ENCODE measurements around the gene NCDN.
A peak's percentile ranks its signal among the peaks of the same experiment; 100 is the strongest.

Gene NCDN

DNA sequence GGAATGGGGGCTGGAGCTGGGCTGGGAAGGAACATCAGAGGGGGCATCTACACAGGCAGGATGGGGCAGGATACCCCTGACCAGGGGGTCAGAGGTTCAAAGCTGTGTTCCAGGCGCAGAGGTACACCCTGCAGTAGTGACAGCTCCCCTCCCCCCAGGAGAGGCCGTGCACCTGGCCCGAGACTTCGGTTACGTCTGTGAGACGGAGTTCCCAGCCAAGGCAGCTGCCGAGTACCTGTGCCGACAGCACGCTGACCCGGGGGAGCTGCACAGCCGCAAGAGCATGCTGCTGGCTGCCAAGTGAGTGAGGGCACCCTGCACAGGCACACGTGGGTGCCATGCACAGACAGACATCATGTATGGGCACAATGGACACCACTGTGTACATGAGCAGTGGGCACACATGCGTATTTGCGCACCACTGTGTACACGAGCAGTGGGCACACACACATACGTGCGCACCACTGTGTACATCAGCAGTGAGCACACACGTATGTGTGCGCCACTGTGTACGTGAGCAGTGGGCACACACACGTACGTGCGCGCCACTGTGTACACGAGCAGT, 33.0 kb downstream of the NCDN start:
- no peak for DNase-seq (ENCODE audit: low spot score)

DNA sequence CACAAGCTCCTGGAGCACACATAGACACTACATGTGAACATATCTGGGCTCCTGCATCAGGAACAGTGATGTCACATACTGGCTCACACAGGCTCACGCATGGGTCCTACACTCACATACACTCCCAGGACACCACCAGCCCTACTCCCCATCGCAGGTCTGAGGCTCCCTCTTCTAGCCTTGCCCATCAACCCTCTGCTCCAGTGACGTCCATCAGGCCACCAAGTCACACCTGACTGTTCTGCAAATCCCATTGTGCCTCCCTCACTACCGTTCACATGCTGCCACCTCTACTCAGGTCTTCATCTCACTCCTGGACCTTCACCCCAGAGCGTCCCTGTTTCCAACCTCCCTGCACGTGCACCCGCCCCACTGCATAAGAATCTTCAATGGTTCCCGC, 33.6 kb downstream of the NCDN start:
- DNase-seq (ENCODE audit: low spot score), result no peak

DNA sequence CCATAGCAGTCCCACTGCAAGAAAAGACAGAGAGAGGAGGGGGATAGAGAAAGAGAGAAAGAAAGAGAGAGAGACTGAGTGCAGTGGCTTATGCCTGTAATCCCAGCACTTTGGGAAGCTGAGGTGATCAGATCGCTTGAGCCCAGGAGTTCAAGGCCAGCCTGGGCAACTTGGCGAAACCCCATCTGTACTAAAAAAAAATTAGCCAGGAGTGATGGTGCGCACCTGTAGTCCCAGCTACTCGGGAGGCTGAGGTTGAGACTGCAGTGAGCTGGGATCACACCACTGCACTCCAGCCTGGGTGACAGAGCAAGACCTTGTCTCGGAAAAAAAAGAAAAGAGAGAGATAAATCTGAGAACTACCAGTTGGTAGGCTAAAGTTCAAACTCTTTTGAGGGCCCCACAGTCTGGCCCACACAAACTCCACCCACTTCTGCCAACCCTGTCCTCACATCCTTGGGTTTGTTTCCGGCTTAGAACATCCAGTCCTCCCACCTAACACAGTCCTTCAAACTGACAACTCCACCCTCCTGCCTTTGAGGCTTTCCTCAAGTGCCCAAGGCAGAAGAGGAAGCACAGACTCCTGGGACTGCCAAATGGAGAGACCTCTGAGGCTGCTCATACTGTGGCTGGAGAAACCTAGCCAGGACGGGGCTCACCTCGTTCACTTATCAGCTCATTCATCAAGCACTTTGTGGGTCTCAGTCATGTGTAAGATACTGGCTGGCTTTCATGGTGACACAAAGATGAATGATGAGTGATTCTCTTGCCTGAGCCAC, 35.6 kb downstream of the NCDN start:
- no peak for DNase-seq (ENCODE audit: low spot score)

DNA sequence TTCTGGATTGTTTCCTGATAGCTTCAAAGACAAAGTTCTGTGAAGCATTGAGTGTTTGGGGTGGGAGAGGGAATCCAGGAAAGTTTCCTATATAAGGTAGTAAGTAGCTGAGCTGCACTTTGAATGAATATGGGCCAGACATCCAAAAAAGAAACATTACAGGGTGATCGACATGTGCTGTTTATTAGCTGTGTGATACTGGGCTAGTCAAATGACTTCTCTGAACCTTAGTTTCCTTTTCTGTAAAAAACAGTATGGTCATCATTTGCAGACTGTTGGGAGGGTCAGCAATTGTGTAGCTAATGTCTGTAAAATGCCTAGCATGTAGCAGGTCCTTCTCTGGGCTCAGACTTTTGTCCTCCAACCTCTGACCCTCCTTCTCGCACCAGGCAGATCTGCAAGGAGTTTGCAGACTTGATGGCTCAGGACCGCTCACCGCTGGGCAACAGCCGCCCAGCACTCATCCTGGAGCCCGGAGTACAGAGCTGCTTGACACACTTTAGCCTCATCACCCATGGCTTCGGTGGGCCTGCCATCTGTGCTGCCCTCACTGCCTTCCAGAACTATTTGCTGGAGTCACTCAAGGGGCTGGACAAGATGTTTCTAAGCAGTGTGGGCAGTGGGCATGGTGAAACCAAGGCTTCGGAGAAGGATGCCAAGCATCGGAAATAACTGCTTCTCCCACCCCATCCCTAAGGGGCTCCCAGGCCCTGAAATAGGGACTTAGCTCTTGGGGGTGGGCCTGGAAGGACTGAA, 36.6 kb downstream of the NCDN start:
- no peak for DNase-seq (ENCODE audit: low spot score)

DNA sequence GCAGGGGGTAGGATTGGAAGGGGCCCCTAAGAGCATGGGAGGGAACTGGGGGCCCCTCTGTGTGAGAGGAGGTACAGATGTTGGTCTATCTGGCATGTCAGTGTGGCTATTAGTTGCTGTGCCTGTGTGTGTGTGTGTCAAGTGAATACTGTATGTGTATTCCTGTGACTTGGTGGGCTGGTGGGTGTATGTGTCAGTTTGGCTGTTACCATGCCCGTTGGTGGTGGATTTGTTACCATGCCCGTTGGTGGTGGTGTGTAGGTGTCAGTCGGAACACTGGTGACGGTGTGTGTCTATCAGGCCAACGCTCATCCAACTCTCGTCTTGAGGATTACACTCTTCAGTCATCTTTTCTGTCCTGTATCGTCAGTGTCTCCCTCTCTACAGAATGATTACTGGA, 38.1 kb downstream of the NCDN start:
- DNase-seq (ENCODE audit: low spot score), result no peak

DNA sequence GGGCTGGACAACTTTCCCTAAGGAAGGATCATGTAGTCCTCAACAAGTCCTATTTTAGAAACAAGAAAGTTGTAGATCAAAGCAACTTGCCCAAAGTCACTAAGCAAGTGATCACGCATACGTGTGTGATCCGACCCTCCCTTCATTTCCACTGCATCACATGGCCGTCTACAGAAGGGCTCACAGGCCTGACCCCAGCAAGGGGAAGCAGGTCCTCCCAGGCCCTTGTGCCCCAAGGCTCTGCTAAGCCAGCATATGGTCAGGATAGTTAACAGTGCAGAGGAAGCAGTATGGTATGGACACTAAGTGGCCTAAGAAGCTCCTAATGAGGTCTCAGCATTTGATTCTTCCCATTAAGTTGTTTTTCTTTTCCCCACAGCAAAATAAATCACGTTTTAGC, 40.3 kb downstream of the NCDN start:
- DNase-seq (ENCODE audit: low spot score), result no peak

DNA sequence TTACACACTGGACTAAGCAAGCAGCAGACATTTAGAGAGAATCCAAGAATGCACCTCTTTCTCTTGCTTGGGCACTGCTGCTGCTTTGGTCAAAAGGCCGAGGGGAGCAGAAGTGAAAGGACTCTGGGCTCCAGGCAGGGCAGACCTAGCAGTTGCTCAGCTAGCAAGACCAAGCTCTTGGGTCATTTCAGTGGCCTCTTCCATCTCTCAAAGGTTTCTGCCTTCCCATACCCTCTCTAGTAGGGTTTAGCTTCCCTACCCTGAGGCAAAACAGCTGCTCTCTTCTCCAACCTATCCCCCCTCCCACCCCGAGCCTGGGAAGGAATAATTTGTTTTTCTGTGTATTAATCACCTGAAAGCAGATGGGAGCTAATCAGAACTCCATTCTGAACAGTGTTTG, 41.3 kb downstream of the NCDN start:
- no peak for DNase-seq (ENCODE audit: low spot score)

DNA sequence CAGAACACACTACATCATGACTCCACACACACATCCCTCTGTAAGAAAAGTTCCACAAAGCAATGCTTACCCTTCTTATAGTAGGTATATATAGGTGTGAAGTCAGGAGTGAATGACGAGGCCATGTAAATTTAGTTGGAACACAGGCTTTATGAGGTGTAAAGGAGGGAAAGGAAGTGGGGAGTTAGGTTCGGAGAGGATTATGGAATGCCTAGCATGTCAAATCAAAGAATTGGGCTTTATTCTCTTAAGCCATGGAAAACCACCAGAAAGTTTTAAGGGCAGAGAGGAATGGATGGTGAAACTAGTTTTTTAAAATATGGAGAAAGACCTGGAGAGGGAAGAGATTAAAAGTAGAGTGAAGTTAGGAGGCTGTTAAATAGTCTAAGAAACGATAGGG, 41.8 kb downstream of the NCDN start:
- no peak for DNase-seq (ENCODE audit: low spot score)

DNA sequence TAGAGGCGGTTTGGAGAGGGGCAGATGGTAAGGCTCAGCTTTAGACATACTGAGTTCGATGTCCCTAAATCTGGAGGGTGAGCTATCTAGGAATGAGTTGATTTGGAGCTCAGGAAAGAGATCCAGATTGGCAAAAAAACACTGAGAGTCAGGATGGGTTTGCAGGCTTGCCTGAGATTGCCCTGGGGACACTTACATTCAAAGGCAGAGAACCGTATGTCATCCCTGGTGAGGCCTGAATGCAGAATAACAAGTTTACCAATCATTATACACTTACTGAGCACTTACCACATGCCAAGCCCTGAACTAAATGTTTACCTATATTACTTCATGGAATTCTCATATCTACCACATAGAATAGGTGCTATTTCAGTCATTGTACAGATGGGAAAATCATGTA, 43.0 kb downstream of the NCDN start:
- no peak for DNase-seq (ENCODE audit: low spot score)

DNA sequence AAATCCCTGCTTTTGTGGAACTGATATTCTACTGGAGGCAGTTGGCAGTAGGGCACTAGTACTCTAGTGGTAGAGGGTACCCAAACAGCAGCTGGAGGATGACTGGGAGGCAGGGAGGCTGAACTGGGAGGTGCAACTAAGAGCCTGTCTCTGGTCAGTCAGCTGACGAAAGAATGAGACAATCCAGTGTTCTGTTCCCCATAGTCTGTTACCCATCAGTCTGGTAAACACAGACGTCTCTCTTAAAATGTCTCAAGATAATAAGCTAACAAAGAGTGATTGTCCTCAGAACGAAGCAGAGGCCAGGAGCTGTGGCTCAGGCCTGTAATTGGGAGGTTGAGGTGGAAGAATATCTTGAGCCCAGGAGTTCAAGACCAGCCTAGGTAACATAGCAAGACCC, 45.9 kb downstream of the NCDN start:
- DNase-seq (ENCODE audit: low spot score), result peak; percentile 93

DNA sequence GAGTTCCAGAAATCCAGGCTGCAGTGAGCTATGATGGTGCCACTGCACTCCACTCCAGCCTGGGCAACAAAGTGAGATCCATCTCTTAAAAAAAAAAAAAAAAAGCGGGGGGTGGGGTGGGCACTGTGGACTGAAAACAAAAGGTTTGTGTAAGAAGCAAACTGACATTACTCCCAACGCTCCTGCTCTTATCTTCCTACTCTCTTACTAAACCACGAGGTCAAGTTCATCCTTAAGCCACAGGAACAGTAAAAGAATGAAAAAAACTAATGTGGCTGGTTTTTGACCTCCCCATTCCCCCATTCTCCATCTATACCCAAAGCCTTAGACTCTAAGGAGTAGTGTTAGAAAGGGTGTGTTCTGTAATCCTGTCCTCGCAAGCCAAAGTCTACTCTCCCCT, 46.3 kb downstream of the NCDN start:
- no peak for DNase-seq (ENCODE audit: low spot score)

DNA sequence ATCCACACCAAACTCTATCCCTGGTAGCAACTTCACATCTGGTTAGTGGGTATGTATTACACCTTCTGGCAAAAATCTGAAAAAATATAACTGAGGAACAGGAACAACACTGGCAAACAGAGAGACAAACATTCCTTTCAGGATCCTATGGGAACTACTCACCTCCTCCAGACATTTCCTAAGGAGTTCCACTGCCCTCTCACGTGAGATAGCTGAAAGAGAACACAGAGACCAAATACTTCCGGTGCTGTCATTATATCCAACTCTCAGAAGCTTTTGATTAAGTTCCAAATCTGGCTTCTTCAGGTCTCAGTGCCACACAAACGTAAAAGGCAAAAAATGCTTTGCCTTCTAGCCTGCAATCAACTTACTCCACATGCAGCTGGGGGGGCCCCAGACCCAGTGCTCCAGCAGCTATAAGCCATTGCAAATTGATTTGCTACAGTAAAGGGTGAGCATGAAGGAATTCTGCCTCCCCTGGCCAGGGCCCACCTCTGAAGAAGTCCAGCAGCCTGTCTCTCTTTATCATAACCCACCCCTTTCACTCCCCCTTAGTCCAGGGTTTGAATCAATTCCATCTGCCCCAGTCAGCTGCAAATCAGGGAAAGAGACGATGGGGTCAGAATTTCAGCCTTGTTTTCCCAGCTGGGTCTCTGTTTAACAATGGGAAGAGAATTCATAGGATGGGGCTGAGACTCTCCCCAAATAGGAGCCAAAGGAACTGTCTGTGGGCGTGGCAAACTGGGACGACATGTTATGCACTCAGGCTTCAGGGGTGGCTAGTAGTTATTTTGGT, 47.7 kb downstream of the NCDN start:
- DNase-seq (ENCODE audit: low spot score), result no peak

DNA sequence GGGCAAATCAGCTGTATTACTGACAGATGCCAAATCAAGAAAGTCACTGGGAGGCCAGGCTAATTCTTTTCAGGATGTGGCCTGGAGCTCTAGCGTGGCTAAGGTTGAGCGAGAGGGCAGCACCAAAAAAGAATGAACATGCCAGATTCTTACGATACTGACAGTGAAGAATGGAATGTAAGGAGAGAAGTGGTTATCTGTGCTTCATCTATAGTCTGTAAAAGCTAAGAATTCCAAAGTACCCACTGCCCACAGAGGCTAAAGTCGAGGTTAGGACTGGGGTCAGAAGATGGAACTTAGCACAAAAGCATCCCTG, 48.2 kb downstream of the NCDN start:
- DNase-seq (ENCODE audit: low spot score), result no peak

DNA sequence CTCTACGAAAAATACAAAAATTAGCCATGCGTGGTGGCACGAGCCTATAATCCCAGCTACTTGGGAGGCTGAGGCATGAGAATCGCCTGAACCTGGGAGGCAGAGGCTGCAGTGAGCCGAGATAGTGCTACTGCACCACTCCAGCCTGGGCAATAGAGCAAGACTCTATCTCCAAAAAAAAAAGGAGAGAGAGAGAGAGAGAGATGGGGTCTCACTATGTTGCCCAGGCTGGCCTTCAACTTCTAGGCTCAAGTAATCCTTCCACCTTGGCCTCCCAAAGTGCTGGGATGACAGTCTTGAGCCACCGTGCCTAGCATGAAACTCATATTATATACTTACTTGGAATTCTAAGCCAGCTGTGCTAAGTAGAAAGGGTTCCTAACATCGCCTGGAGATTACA, 54.1 kb downstream of the NCDN start:
- no peak for DNase-seq (ENCODE audit: low spot score)

DNA sequence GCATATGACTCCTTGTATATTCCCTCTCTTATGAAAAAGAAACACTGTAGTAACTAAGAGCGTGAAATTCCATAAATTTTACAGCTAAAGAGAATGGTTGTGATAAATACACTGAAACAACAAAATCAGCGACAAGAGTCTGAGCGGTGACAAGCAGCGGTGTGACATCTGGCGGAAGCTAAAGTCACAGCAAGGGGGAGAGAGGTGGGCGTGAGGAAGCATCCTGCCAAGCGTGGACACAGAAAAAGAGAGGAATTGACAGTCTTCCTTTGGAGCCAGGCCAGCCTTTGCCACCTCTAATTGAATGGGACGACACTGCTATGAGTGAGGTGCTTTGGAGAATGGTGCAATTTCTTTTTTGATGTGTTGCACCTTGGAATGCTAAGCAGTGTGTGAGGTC, 57.8 kb downstream of the NCDN start:
- DNase-seq (ENCODE audit: low spot score), result no peak

Data from pons (tissue), 1 donor.